IPS-18c (cell line): Measurements from ENCODE around the gene FBXL7.

Source experiments
- H3K4me3 ChIP-seq: 2 replicates; pipeline ENCODE4 v1.7.0; 2013; ENCODE audit warnings: low read depth, mild to moderate bottlenecking, low read length, moderate library complexity; ENCODE audit not compliant: insufficient read depth
- H3K9me3 ChIP-seq: one replicate; pipeline ENCODE4 v1.6.1; 2013; ENCODE audit warnings: mild to moderate bottlenecking, low read length, moderate library complexity; ENCODE audit not compliant: control insufficient read depth, insufficient read depth

The FBXL7 gene

DNA sequence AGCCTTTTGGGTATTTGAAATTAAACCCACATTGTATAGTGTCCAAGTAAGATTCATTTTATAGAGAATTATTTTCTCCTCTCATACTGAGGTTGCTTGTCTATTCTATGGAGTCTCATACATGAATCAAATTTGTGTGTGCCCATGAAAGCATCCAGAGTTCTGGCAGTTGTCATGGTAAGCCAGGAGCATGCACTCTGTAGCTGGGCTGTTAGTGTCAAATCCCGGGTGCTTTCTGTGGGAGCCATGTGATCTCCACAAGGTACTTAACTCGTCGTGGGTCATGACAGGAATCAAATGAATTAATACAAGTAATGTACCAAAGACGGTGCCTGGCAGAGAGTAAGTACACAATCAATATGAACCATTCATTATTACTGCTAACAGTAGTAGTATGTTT is 58.7 kb downstream of the FBXL7 start:
- no peaks in the 10 kb centered on the region for H3K9me3 ChIP-seq
- no peak overlapping the region for H3K4me3 ChIP-seq

DNA sequence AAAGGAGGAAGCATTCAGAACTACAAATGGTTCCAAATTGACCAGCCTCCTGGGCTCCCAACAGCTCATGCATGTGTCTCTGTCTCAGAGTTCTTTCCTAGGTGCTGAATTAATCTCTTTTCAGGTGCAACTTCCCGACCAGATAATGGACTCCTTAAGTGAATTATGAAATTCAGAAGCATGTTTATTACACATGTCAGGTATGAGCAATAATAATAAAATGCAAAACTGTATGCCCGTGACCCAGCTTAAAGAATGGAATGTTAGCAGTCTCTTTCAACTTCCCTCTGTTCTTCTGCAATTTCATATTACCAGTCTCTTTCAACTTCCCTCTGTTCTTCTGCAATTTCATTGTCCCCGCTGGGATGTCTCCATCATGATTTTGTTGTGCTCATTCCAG is 60.4 kb downstream of the FBXL7 start:
- Histone ChIP-seq H3K4me3 (no peak overlapping the region), H3K9me3 (no peaks in the 10 kb centered on the region)

DNA sequence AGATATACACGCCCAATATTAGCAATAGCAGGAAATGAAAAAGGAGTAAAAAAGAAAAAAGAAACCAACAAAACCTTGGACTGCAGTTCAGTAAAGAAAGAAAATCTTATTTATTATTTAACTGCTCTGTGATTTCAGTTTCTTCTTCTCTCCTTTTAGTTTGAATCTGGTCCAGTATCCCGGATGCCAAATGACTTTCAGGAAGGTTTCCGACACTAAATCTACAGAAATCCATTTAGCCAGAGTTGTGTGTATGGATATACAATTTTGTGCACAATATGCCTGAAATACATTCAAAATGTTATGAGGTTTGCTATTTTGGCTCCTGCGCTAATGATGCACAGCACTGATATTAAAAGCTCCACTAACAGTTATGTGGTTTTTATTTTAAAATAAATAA is 64.5 kb downstream of the FBXL7 start:
- Histone ChIP-seq H3K4me3 (no peak overlapping the region), H3K9me3 (no peaks in the 10 kb centered on the region)

DNA sequence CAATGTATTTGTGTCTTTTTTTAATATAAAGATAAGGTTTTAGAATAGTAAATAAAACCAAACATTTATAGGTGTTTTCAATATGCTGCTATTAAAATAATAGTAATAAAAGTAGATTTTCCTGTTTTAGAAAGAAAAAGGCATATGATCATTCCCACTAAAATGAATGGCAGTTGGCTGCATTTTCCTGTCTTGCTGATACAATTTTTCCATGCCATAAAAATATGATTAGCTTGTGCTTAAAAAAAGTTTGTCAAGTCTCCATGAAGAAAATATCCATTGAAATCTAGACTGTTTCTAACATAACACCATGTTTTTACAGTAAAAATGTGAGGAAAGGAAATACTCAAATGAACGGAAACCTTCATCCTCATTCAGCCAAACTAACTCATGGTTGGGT is 65.0 kb downstream of the FBXL7 start:
- no peak overlapping the region for H3K4me3 ChIP-seq
- no peaks in the 10 kb centered on the region for H3K9me3 ChIP-seq

DNA sequence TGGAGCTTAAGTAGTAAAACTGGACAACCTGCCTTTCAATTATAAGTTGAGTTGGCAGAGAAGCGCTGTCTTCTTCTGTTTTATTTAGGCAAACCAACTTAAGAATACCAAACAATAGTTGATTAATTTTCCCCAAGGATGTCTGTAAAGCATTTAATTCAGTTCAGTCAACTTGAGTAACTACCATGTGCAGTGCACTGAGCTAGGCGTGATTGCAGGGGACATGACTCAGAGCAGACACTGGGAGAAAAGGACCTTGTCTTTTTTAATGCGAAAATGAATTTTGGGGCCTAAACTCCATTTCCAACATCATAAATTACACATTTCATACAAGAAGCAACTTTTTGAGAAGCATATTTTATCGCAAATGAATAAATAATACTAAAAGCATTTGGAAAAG is 66.3 kb downstream of the FBXL7 start:
- no peak overlapping the region for H3K4me3 ChIP-seq
- no peaks in the 10 kb centered on the region for H3K9me3 ChIP-seq

DNA sequence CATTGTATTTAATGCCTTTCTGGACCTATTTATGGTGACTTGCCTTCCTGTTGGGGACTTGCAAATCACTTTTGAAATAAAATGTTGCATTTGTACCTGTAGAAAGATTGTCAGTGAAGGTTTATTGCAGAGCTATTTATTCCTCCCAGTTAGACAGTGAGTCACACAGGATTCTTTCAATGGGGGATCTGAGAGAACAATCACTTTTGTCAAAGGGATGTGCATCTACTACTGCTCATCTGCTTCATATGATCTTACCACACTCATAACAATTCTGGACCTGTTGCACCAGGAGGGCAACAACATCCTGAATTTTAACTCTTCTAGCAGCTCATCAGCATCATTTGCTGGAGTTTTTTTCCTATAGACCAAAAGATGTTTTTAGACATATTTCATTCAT is 66.8 kb downstream of the FBXL7 start:
- Histone ChIP-seq H3K9me3 (no peaks in the 10 kb centered on the region), H3K4me3 (no peak overlapping the region)

DNA sequence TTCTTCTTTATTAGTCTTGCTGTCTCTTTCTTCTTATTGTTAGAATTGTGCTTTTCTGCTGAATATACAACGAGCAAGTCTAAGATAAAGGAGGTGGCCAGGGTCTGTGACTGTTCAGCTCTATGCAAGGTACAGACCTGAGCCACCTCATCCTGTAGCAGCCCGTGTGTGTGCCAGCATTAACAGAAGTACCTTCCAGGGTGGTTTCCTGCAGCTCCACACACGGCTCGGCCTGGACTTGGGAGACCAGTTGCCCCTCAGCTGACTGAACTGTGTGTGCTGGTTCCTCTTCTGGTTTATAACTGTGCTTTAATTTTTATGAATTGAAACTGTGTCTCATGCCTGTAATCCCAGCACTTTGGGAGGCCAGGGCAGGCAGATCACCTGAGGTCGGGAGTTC is 70.5 kb downstream of the FBXL7 start:
- no peaks in the 10 kb centered on the region for H3K9me3 ChIP-seq
- H3K4me3 ChIP-seq: no peak overlapping the region

DNA sequence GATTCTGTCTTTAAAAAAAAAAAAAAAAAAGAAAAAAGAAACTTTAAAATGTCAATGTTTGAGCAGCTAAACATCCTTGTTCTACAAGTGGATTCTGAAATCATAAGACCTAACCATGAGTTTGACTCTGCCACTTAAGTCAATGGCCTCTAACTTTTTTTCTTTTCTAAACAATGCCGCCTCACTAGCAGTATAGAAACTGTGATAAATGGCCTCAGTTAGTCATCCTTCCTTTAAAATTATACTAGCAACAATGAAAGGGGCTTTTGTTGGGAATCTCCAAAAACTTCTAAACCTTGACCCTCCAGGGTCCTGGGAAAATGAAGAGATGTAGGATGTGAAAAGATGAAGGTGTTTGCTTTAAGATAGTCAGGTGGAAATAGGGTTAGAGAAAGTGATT is 71.1 kb downstream of the FBXL7 start:
- Histone ChIP-seq H3K4me3 (no peak overlapping the region), H3K9me3 (no peaks in the 10 kb centered on the region)

DNA sequence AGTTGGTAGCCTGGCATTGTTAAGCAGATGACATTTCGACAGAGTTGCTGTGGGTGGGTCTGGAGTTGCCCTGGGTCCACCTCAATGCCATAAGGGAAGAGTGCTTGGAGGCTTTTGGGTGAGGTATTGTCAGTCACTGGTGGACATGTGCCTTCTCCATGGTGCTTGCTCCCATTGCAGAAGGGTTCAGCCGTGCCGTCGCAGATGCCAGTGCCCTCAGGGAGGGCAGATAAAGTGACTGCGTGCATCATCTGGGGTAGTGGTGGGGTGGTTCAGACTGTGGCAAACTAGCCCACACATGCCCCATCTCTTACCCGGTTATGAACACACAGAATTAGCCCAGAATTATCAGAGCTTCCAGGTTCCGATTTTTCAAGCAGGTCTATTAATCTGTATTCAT is 71.6 kb downstream of the FBXL7 start:
- Histone ChIP-seq H3K4me3 (no peak overlapping the region), H3K9me3 (no peaks in the 10 kb centered on the region)

DNA sequence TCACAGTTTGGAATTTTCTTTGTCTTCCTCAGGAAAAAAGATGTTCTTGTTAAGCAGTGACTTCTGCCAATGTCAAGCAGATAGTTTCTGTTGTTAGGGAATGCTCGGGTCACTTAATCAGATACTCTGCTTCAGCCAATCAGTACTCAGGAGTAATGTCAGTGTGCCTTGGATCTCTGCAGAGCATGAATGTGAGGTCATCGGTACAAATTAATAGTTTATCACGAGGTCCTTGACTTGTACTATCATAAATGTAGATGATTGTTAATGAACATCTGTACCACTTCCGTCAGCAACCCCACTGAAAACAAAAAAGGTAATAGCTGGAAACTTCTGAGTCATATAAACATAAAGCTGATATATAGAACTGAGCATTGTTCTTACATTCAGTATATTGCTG is 73.6 kb downstream of the FBXL7 start:
- H3K4me3 ChIP-seq: no peak overlapping the region
- H3K9me3 ChIP-seq: no peaks in the 10 kb centered on the region

DNA sequence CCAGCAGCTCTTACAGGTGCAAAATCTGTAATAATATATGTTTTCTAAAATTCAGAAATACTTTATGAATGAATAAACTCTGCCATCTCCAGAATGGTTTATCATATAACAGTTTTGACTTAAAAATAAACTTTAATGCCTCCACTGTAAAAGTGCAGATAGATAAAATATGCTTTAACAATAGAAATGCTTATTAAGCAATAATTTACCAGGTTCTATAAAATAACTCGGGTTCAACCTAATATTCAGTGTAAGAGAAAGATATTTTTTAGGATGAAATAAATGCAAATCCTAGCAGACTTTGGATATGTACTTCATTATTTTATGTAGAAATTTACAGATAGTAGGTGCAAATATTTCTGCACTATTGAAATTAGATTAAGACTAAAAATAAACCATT is 74.1 kb downstream of the FBXL7 start:
- H3K9me3 ChIP-seq: no peaks in the 10 kb centered on the region
- no peak overlapping the region for H3K4me3 ChIP-seq

DNA sequence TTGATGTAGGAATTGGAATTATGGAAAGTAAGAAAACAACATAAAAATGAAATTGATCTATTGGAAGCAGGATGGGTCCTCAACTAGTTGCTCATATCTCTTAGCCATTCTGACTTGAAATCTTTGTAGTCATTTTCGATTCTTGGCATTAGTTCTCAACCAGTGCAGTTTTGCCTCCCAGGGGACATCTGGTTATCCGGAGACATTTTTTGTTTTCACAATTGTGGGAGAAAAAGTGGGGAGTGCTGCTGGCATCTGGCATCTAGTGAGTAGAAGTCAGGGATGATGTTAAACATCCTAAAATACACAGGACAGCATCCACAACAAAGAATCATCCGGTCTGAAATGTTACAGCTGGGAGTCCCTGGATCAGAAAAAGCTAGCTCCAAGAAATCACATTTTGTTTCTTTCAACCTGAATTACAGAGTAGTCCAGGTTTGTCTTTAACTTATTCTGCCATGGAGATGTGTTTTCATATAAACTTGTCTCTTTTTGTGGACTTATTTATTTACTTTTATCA is 74.9 kb downstream of the FBXL7 start:
- no peak overlapping the region for H3K4me3 ChIP-seq
- no peaks in the 10 kb centered on the region for H3K9me3 ChIP-seq

DNA sequence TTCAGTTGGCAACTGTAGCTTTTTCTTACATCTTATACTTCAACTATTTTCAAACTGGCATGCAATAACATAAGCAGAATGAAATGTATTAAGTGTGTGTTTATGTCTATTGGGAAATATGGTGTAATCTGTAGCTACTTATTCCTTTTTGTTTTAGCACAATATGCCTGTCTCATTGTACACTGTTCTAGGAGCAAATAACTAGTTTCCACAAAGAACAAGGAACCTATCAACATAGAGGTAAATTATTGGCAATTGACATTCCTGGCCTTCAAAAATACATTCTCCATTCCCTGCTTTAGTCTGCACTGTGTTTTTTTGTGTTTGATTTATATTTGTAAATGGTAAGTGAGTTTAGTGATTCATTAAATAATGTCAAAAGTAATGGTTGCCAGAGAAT is 75.7 kb downstream of the FBXL7 start:
- Histone ChIP-seq H3K4me3 (no peak overlapping the region), H3K9me3 (no peaks in the 10 kb centered on the region)

DNA sequence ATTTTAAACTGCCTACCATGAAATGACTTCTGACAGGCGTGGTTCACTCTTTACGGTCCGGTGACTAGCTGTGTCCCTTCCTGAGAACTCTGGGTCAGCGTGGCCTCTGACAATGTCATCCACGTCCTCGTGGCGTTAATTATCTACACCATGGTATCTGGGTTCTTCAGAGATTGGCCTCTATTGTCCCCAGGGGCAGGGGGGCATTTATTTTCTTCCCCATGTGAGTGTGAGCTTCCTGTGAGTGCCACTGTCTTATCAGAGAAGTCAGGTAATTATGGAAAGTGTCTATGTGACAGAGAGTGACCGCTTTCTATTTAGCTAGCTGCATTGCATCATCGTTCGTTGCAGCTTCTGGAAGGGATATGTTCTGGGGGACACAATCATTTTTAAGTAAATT is 77.2 kb downstream of the FBXL7 start:
- no peaks in the 10 kb centered on the region for H3K9me3 ChIP-seq
- H3K4me3 ChIP-seq: no peak overlapping the region

DNA sequence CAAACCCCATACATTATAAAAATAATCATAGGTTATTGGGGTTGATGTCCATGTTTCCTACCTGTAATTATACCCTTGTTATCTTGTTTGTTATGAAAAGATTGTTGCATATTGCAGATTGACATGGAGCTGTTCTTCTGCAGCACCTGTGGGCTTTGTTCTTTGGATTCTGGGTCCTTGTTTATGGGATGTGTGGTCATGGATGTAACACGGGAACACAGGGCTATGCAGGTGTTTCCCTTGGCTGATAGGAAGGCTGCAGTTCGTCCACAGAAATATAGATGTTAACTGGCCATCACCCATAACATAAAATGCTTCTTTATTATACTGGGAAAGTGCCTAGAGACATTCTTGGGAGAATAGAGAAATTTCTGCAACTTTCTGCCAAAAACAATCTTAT is 77.9 kb downstream of the FBXL7 start:
- H3K4me3 ChIP-seq: no peak overlapping the region
- no peaks in the 10 kb centered on the region for H3K9me3 ChIP-seq

DNA sequence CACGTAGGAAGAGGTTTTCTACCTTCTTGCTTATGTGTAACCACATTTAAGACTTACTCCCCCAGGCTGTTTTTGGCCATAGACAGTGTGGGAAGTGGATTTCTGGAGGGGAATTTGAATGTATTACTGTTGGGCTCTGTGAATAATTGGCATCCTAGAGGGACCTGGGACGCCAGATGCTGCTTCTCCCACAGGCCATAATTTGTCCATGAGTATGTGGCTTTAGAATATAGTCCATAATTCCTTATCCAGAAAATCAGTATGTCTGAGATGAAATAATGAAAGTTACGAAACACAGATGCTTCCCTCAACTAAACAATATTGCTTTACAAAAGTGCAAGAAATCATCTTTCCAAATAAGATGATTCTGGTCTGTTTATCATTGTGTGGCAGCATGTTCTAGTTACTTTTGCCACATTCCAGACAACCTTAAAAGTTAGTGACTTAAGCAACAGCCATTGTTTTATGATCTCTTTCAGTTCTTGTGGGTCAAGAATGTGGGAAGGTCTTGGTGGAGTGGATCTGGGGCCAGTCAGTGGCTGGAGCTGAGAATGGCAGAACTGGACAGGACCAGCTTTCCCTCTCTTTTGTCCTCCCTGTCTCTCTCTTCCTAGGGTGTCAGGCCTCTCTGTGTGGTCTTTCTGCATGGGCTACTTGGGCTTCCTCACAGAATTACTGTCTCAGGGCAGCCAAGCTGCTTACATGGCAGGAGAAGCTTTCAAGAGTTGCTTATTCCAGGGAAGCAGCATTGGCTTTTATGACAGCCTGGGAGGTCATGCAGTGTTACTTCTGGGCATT is 79.4 kb downstream of the FBXL7 start:
- Histone ChIP-seq H3K4me3 (no peak overlapping the region), H3K9me3 (peaks cover 6% of the 10 kb centered on the region)

DNA sequence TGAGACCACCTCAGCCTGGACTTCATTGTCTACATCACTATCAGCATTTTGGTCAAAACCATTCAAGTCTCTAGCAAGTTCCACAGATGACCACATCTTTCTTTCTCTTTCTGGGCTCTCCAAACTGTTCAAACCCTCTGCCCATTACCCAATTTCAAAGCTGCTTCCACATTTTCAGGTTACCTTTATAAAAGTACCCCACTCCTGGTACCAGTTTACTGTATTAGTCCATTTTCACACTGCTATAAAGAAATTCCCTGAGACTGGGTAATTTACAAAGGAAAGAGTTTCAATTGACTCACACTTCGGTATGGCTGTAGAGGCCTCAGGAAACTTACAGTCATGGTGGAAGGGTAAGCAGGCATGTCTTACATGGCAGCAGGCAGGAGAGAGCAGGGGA is 84.5 kb downstream of the FBXL7 start:
- peaks cover 6% of the 10 kb centered on the region for H3K9me3 ChIP-seq
- no peak overlapping the region for H3K4me3 ChIP-seq

DNA sequence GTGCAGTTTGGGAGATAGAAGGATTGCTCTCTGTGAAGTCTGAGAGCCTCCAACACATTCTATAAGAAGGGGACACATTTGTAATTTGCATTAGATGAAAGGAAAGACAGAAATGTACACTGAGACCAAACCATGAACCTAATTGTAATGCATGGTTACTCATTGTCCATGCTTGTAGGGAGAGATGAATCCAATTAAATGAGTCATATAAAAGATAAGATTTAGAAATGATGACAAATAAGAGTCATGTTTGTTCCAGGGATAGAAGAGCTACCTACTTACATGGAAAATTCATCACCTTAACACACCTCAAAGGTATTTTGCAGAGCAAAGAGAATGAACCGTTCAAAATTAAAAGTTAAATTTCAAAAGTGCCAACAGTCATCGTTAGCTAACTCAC is 85.1 kb downstream of the FBXL7 start:
- Histone ChIP-seq H3K4me3 (no peak overlapping the region), H3K9me3 (peaks cover 6% of the 10 kb centered on the region)
